Fibroblast of lung (primary cell): ENCODE results near the gene TIMELESS.

Experiments
- EZH2 ChIP-seq: IDR thresholded peaks from 2 replicates; pipeline ENCODE4 v1.5.1; 2012; ENCODE audit warnings: low read length, control low read depth, mild to moderate bottlenecking; ENCODE audit errors: missing control alignments
- TF ChIP-seq, protein P1 (sequence below), 2 donors: IDR thresholded peaks in 1 of 2; conservative IDR thresholded peaks in 1 of 2; 1 replicate in 1 of 2; 2 replicates in 1 of 2; pipeline ENCODE4 v1.5.1; 2011 to 2012; ENCODE audit warnings: low read length in 2 of 2, control low read depth in 1 of 2, inconsistent platforms in 1 of 2, low read depth in 1 of 2, mild to moderate bottlenecking in 1 of 2

DNA sequence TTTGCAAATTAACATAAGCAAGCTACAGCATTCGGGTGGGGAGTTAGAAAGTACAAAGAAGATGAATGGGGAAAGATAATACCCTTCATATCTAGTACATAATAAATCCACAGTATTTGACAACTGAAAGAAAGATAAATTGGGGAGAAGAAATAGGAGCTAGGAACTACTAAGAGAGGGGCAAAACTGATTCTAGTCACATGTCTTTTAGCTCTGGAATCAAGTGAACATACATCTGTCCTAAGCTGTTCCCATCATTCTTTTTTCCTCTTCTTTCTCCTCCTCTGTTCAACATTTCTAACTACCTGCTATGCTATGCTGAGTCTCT, 71.3 kb downstream of the TIMELESS start:
- TF ChIP-seq, protein P1, sequence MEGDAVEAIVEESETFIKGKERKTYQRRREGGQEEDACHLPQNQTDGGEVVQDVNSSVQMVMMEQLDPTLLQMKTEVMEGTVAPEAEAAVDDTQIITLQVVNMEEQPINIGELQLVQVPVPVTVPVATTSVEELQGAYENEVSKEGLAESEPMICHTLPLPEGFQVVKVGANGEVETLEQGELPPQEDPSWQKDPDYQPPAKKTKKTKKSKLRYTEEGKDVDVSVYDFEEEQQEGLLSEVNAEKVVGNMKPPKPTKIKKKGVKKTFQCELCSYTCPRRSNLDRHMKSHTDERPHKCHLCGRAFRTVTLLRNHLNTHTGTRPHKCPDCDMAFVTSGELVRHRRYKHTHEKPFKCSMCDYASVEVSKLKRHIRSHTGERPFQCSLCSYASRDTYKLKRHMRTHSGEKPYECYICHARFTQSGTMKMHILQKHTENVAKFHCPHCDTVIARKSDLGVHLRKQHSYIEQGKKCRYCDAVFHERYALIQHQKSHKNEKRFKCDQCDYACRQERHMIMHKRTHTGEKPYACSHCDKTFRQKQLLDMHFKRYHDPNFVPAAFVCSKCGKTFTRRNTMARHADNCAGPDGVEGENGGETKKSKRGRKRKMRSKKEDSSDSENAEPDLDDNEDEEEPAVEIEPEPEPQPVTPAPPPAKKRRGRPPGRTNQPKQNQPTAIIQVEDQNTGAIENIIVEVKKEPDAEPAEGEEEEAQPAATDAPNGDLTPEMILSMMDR (conservative IDR thresholded peaks at IDR 0.05 in 1 of 2, IDR thresholded peaks at IDR 0.05 in 1 of 2; ENCODE audit: low read depth in 1 of 2, low read length in 2 of 2): no peak
- TF ChIP-seq EZH2: no peak
